Measurements from ENCODE around the gene MYO1D. TPM values are rescaled to one million over a fixed set of nuclear protein-coding genes. Genes with fewer than 3 reads are reported as not detected.

Gene MYO1D
- total RNA-seq, 1 donor, result 160 TPM

DNA sequence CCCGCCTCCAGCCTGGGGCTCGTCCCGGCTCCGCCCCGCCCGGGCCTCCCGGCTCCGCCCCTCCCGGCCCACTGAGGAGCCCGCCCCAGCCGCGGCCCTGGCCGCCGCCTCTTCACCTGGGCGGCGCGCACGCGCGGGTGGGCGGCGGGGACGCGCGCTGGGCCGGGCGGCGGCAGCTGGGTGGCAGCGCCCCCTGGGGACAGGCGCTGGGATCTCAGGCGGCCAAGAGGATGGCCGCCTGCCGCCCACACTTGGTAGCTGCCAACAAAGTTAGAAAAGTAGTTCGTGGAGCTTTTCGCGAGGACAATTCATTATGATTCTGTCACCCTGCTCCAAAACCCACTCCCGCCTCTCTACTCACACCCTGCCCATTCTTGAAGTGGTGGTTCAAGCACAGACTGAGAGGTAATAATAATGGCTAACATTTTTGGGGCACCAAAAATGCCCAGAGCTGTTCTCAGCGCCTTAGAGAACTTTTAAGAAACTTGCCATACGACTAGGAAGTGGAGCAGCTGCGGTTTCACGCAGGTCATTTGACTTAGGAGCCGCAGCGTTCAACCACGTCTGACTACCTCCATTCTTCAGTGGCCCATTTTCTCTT is 340 bp upstream of the MYO1D start:
- peak; percentile 98 for DNase-seq (ENCODE audit: insufficient read length, low spot score, missing footprints)
- Histone ChIP-seq H3K9me3 (ENCODE audit: low read depth, low read length) (no peaks in the 10 kb centered on the region), H3K4me3 (ENCODE audit: insufficient read depth, low read length) (peak overlapping the region; percentile 87), H3K27me3 (ENCODE audit: insufficient read depth, low read length) (no peaks in the 10 kb centered on the region), H3K4me2 (ENCODE audit: insufficient read depth, low read length) (peak overlapping the region; percentile 99), H3K4me1 (ENCODE audit: insufficient read depth, low read length) (peaks cover 34% of the 10 kb centered on the region), H4K20me1 (ENCODE audit: insufficient read depth, low read length) (peaks cover 4% of the 10 kb centered on the region), H3K79me2 (ENCODE audit: insufficient read depth, low read length) (peaks cover 23% of the 10 kb centered on the region), H3K27ac (ENCODE audit: low read depth, low read length) (peak overlapping the region; percentile 31), H3K36me3 (ENCODE audit: insufficient read depth, low read length) (no peaks in the 10 kb centered on the region), H2AFZ (ENCODE audit: low read length) (peak overlapping the region; percentile 99)
- TF ChIP-seq, protein P1, sequence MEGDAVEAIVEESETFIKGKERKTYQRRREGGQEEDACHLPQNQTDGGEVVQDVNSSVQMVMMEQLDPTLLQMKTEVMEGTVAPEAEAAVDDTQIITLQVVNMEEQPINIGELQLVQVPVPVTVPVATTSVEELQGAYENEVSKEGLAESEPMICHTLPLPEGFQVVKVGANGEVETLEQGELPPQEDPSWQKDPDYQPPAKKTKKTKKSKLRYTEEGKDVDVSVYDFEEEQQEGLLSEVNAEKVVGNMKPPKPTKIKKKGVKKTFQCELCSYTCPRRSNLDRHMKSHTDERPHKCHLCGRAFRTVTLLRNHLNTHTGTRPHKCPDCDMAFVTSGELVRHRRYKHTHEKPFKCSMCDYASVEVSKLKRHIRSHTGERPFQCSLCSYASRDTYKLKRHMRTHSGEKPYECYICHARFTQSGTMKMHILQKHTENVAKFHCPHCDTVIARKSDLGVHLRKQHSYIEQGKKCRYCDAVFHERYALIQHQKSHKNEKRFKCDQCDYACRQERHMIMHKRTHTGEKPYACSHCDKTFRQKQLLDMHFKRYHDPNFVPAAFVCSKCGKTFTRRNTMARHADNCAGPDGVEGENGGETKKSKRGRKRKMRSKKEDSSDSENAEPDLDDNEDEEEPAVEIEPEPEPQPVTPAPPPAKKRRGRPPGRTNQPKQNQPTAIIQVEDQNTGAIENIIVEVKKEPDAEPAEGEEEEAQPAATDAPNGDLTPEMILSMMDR (IDR thresholded peaks at IDR 0.05; ENCODE audit: extremely low read depth, low read depth, low read length), result peak; percentile 62

DNA sequence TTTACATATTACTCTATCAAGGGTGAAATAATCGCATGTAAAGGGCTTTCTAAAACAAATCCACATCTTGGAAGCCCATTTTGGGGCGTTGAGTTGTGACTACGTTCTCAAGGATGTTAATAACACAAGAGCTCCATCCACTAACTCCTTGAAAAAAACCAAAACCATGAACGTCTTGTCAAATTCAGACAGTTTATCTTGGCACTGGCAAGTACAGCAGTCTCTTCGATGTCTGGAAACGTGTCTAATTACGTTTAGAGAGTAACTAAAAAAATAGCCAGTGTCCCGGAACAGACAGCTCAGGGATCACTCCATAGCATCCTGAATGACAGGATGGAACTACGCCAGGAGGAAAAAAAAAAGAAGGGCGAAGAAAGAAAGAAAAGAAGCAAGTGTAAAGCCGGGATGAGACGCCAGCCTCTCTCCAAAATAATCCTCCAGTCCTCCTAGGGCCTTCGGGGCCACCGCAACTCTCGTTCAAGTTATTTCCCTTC is 954 bp downstream of the MYO1D start:
- Histone ChIP-seq H3K27me3 (ENCODE audit: insufficient read depth, low read length) (no peaks in the 10 kb centered on the region), H3K4me2 (ENCODE audit: insufficient read depth, low read length) (peak overlapping the region; percentile 78), H3K4me3 (ENCODE audit: insufficient read depth, low read length) (peak overlapping the region; percentile 87), H3K27ac (ENCODE audit: low read depth, low read length) (no peak overlapping the region), H3K79me2 (ENCODE audit: insufficient read depth, low read length) (peaks cover 34% of the 10 kb centered on the region), H4K20me1 (ENCODE audit: insufficient read depth, low read length) (peaks cover 4% of the 10 kb centered on the region), H3K9me3 (ENCODE audit: low read depth, low read length) (no peaks in the 10 kb centered on the region), H2AFZ (ENCODE audit: low read length) (peak overlapping the region; percentile 60), H3K4me1 (ENCODE audit: insufficient read depth, low read length) (peaks cover 32% of the 10 kb centered on the region), H3K36me3 (ENCODE audit: insufficient read depth, low read length) (no peaks in the 10 kb centered on the region)
- TF ChIP-seq, protein P1 (IDR thresholded peaks at IDR 0.05; ENCODE audit: extremely low read depth, low read depth, low read length), result no peak
- peak; percentile 85 for DNase-seq (ENCODE audit: insufficient read length, low spot score, missing footprints)

DNA sequence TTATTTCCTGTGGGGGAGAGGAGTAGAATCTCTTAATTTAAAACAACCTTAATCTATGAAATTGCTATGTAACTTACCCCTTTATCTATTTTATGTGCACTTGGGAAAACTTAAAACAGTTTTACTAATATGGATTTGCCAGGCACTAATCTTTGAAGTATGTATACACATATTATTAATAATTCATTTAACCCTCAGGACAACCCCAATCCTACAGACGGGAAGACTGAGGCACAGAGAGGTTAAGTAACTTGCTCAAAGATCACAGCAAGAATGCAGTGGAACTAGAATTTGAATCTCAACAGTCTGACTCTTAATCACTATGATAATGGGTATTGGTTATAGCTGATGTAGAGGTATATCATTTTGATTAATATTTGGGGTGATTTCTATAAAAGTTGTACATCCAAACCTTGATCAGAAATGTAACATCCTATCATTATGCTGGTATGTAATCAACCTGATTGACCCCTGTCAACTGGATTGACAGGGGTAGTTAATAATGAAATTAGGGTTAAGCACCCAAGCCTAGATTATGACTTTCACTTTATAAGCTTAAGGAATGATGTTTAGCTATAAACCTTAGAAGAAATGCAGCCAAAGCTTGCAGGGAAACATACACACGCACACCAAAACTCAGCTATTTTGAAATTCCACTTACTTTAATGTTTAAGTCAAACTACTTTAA is 1.6 kb downstream of the MYO1D start:
- H3K27me3 ChIP-seq (ENCODE audit: insufficient read depth, low read length), result no peaks in the 10 kb centered on the region
- no peaks in the 10 kb centered on the region for H3K36me3 ChIP-seq (ENCODE audit: insufficient read depth, low read length)
- no peak overlapping the region for H3K27ac ChIP-seq (ENCODE audit: low read depth, low read length)
- peaks cover 4% of the 10 kb centered on the region for H4K20me1 ChIP-seq (ENCODE audit: insufficient read depth, low read length)
- no peaks in the 10 kb centered on the region for H3K9me3 ChIP-seq (ENCODE audit: low read depth, low read length)
- TF ChIP-seq, protein P1 (IDR thresholded peaks at IDR 0.05; ENCODE audit: extremely low read depth, low read depth, low read length), result no peak
- DNase-seq (ENCODE audit: insufficient read length, low spot score, missing footprints), result no peak
- peaks cover 34% of the 10 kb centered on the region for H3K79me2 ChIP-seq (ENCODE audit: insufficient read depth, low read length)
- peaks cover 36% of the 10 kb centered on the region for H3K4me1 ChIP-seq (ENCODE audit: insufficient read depth, low read length)
- H2AFZ ChIP-seq (ENCODE audit: low read length), result peak overlapping the region; percentile 60
- peak overlapping the region; percentile 78 for H3K4me2 ChIP-seq (ENCODE audit: insufficient read depth, low read length)
- peak overlapping the region; percentile 87 for H3K4me3 ChIP-seq (ENCODE audit: insufficient read depth, low read length)

DNA sequence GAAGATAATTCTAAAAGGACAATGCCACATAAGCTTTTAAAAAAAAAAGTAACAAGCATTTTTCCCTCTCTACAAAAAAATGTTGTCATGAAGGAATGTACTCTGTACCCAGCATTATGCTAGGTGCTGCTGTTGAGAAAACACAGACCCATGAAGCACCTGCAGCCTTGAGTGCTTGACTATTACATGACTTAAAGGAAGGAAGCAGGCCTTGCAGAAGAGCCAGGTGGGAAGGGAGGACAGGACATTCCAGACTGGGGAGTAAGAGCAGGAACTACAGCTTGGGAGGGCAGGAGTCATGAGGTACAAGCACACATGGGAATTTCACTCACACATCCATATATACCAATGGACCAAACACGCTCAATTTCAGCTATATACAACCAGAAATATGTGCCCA is 3.8 kb downstream of the MYO1D start:
- TF ChIP-seq, protein P1 (IDR thresholded peaks at IDR 0.05; ENCODE audit: extremely low read depth, low read depth, low read length), result no peak
- H3K4me3 ChIP-seq (ENCODE audit: insufficient read depth, low read length), result no peak overlapping the region

More for the DNA sequence above, 3.8 kb downstream of the MYO1D start:
- H3K27ac ChIP-seq (ENCODE audit: low read depth, low read length), result no peak overlapping the region
- no peaks in the 10 kb centered on the region for H3K36me3 ChIP-seq (ENCODE audit: insufficient read depth, low read length)
- H3K4me2 ChIP-seq (ENCODE audit: insufficient read depth, low read length), result no peak overlapping the region
- no peak overlapping the region for H2AFZ ChIP-seq (ENCODE audit: low read length)
- peaks cover 40% of the 10 kb centered on the region for H3K79me2 ChIP-seq (ENCODE audit: insufficient read depth, low read length)
- peaks cover 41% of the 10 kb centered on the region for H3K4me1 ChIP-seq (ENCODE audit: insufficient read depth, low read length)
- no peak for DNase-seq (ENCODE audit: insufficient read length, low spot score, missing footprints)
- H3K27me3 ChIP-seq (ENCODE audit: insufficient read depth, low read length), result no peaks in the 10 kb centered on the region
- H3K9me3 ChIP-seq (ENCODE audit: low read depth, low read length), result no peaks in the 10 kb centered on the region
- peaks cover 4% of the 10 kb centered on the region for H4K20me1 ChIP-seq (ENCODE audit: insufficient read depth, low read length)

All from osteoblast (primary cell).